SJSA1 (cell line): ENCODE results near the gene STX10. TPM values are rescaled to one million over a fixed set of nuclear protein-coding genes. Genes with fewer than 3 reads are reported as not detected.

Experiments used
- total RNA-seq: library from RNA; depleted of rRNA; stranded (reverse); fragments of >200 nt; shearing (Covaris generic); gene quantifications from 2 replicates; pipeline ENCODE4 v1.2.3, GENCODE V29; 2014; rRNA removed

The STX10 gene
- total RNA-seq, 1 experiment from 2014 or later, result 106 TPM

Other genes with a start within 250 kb of the STX10 start
- gene SYCE2, start 231.1 kb downstream of the STX10 start, total RNA-seq, result 0.24 TPM in 1 of 2 replicates, not detected in the other
- gene FARSA, start 216.7 kb downstream of the STX10 start, total RNA-seq, result 48.3 and 101 TPM in 2 replicates
- gene CALR, start 211.8 kb downstream of the STX10 start, total RNA-seq, result 1,330 and 1,700 TPM in 2 replicates
- 145 and 164 TPM in 2 replicates for gene RAD23A, start 204.5 kb downstream of the STX10 start, total RNA-seq
- 75.7 and 84.3 TPM in 2 replicates for gene GADD45GIP1, start 193.2 kb downstream of the STX10 start, total RNA-seq
- 0.41 TPM in 1 of 2 replicates, not detected in the other for gene DAND5, start 180.8 kb downstream of the STX10 start, total RNA-seq
- 9.4 and 10.9 TPM in 2 replicates for gene NFIX, start 154.9 kb downstream of the STX10 start, total RNA-seq
- not detected in 2 replicates for gene LYL1, start 47.5 kb downstream of the STX10 start, total RNA-seq
- gene TRMT1, start 33.6 kb downstream of the STX10 start, total RNA-seq, result 29.6 and 49.9 TPM in 2 replicates
- gene NACC1, start 32.1 kb downstream of the STX10 start, total RNA-seq, result 48.9 and 75.9 TPM in 2 replicates
- 12.3 and 25.5 TPM in 2 replicates for gene IER2, start within 50 bp of the STX10 start, total RNA-seq